ENCODE results near the gene TMPRSS7.

TMPRSS7 gene

DNA sequence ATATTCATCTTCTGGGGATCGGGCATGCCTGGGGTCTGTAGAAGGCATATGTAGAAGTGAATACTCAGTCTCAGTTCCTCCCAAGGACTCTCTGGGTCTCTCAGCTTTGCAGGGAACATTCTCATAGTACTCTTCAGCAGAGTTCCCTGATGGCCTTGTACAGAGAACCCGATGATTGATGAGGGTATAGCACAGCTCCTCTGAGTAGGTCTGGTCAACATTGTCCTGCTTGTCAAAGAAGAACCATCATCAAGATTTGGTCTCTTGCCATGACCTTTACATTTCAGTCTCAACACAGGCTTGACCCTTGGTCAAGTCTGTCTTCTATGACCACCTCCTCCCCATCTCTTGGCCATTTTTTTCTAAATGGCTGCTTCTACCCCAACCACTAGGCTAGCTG is 89.0 kb downstream of the TMPRSS7 start:
- no peaks in the 10 kb centered on the region for H3K9me3 ChIP-seq (ENCODE audit: low read length)
- H3K27me3 ChIP-seq (ENCODE audit: insufficient read depth, low read length), result no peaks in the 10 kb centered on the region
- H3K4me1 ChIP-seq (ENCODE audit: insufficient read depth, low read length), result peaks cover 7% of the 10 kb centered on the region
- no peak overlapping the region for H3K4me3 ChIP-seq (ENCODE audit: low read length)
- no peak overlapping the region for H2AFZ ChIP-seq (ENCODE audit: low read depth, low read length)
- no peaks in the 10 kb centered on the region for H3K36me3 ChIP-seq (ENCODE audit: insufficient read depth, low read length)

DNA sequence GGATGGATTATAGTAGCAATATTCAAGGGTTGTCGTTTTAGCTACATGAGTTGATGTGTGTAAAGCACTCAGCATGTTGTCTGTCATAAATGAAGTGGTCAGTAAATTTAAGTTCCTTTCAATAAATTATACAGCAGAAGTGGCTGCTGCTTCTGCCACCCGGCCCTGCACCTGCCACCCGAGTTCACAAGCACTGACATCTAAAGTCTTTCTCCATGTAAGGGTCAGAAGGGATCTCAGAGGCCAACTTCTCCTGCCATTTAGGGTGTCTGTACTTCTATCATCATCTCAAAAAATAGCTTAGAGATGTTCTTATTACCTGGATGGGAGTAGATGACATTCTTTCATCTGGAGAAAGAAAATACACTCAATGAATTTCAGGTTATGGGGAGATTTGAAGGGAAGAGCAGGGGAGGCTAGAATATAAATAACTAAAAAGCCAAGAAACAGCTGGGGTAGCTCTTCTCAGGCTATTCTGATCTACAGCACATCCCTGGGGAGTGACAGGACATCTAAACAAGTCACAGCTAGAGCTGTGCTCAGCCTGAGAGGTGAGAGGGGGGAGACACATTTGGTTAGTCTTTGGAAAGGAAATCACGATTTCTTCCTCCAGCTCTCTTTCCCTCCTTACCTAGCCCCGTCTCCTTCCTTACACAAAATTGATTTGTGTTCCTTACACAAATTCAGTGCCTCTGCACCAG is 90.5 kb downstream of the TMPRSS7 start:
- Histone ChIP-seq H3K27me3 (ENCODE audit: insufficient read depth, low read length) (no peaks in the 10 kb centered on the region), H3K9me3 (ENCODE audit: low read length) (no peaks in the 10 kb centered on the region), H2AFZ (ENCODE audit: low read depth, low read length) (no peak overlapping the region), H3K4me3 (ENCODE audit: low read length) (no peak overlapping the region), H3K4me1 (ENCODE audit: insufficient read depth, low read length) (peaks cover 17% of the 10 kb centered on the region), H3K36me3 (ENCODE audit: insufficient read depth, low read length) (no peaks in the 10 kb centered on the region)

DNA sequence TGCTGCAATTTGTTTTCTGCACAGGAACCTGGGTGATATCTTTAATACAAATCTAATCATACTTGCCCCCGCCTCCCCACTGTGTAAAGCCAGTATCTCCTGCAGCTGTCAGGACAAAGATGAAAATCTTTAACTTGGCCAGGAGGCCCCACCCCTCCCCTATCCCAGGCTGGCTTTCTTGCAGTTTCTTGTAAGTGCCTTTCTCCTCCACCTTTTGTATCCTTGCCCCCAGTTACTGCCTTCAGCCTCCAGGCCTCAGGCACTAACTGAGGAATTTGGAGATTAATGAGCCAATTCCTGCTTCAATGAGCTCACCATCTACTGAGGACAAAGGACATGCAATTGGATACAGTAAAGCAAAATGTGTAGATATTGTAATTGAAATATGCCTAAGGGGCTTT is 92.0 kb downstream of the TMPRSS7 start:
- H3K4me3 ChIP-seq (ENCODE audit: low read length), result no peak overlapping the region

DNA sequence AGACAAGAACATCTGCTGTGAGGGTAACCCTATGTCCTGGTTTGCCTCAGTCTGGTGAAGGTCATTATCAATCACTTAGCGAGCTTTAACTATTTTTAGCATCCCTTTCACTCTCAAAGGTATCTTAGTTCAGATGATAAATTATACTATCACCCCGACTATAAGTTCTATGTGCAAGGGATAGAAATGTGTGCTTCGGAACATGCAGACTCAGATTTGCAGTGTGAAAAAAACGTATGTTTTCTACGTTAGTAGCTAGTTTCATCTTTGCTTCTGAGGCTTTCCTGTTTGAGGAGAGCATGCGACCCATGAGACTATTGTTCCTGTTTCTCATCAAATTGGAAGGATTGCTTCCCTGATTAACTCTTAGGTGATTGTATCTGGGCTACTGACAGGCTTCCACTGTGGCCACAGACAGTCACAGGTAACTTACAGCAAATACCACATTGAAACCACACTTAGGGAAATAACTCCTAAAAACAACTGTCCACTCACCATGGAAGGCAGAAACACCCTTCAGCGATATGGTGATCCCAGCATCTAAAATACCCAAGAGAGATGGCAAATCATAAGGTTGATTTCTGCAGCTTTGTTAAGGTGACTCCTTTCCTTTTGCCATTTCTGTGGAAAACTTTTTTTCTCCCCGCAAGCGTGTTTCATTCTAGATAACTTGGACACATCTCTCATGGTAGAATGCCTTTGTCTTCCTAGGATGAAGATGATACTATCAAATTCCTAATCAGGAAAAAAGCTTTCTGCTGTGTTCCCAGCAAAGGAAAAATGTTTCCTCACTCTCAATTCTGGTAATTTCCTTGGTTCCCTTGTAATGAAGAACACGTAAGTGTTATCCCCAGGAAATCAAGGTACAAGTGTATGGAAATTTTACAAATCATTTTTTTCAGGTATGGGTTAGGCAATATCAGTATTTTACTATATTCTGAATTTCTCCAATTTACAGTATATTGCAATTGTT is 93.3 kb downstream of the TMPRSS7 start:
- H2AFZ ChIP-seq (ENCODE audit: low read depth, low read length), result peak overlapping the region; percentile 9
- no peaks in the 10 kb centered on the region for H3K36me3 ChIP-seq (ENCODE audit: insufficient read depth, low read length)
- H3K4me1 ChIP-seq (ENCODE audit: insufficient read depth, low read length), result peaks cover 17% of the 10 kb centered on the region
- H3K9me3 ChIP-seq (ENCODE audit: low read length), result no peaks in the 10 kb centered on the region
- H3K27me3 ChIP-seq (ENCODE audit: insufficient read depth, low read length), result no peaks in the 10 kb centered on the region
- H3K4me3 ChIP-seq (ENCODE audit: low read length), result no peak overlapping the region

More for the DNA sequence above, 92.0 kb downstream of the TMPRSS7 start:
- no peaks in the 10 kb centered on the region for H3K9me3 ChIP-seq (ENCODE audit: low read length)
- H3K36me3 ChIP-seq (ENCODE audit: insufficient read depth, low read length), result no peaks in the 10 kb centered on the region
- no peaks in the 10 kb centered on the region for H3K27me3 ChIP-seq (ENCODE audit: insufficient read depth, low read length)
- H3K4me1 ChIP-seq (ENCODE audit: insufficient read depth, low read length), result peaks cover 17% of the 10 kb centered on the region
- H2AFZ ChIP-seq (ENCODE audit: low read depth, low read length), result peak overlapping the region; percentile 9

DNA sequence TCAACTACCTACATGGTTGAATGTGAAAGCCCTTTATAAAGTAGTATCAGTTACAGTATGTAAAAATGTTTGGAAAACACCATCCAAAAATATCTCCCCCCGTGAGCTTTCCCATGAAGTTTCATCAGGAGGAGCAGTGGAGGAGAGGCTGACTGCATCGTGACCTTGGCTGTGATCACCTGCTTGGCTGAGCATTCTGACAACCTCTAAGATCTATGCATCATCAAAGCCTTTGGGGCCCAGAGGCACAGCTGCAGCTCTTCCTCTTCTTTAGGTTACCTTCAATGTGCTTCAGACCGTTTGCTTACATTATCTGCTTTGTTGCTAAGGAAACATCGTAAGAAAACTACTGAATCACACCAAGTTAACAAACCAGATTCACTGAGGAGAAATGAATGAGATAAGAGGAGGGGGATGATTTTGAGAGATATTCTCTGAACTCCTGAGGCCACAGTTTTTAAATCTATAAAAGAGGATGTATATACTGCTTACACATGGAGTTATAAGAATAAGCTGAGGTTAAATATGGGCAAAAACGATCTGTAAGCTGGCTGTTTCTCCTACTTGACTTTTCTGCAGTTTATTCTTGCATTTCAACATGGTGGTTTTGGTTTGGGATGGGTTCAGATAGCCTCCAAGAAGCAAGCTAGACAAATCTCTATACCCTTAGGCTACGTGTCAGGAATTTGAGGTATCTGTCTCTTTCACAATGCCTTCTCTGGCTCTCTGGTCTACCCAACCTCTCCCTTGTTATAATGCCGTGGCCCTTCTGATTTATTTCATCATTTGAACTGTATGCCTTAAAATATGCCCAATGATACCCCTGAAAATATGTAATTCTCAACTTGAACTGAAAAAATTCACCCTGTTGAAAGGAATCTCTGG is 94.5 kb downstream of the TMPRSS7 start:
- no peaks in the 10 kb centered on the region for H3K9me3 ChIP-seq (ENCODE audit: low read length)
- no peaks in the 10 kb centered on the region for H3K27me3 ChIP-seq (ENCODE audit: insufficient read depth, low read length)

DNA sequence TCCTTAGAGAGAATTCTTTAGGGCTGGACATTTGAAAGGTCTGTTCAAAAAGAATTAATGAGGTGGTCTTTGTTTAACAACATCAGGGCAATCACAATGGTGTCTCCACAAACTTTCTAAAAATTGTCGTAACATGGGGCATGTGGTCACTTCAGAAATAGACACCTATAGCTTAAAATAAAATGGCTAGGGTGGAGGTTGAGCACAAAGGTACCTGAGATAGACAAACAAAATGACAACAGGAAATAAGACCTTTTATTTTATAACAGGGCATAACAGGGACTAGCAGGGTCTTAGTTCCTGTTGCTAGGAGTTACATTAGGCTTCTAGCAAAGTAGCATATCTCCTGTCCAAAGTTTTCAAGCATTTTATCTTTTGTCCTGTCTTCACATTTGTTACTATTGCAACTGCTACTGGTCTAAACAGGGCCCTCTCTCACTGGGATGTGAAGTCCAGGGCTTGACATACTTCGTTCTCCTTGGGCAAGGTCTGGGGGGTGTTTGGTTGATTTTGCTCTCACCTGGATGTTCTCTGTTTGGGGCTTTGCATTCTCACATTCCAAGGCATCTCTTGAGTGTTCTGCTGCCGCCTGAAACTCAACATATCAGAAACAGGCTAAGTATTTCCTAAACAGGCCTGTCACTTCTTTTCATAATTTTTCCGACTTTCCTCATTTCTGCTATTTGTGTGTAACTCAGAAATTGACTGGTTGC is 95.5 kb downstream of the TMPRSS7 start:
- Histone ChIP-seq H3K36me3 (ENCODE audit: insufficient read depth, low read length) (no peaks in the 10 kb centered on the region), H3K9me3 (ENCODE audit: low read length) (no peaks in the 10 kb centered on the region), H3K4me3 (ENCODE audit: low read length) (no peak overlapping the region), H3K4me1 (ENCODE audit: insufficient read depth, low read length) (peaks cover 17% of the 10 kb centered on the region), H3K27me3 (ENCODE audit: insufficient read depth, low read length) (no peaks in the 10 kb centered on the region), H2AFZ (ENCODE audit: low read depth, low read length) (no peak overlapping the region)

More for the DNA sequence above, 94.5 kb downstream of the TMPRSS7 start:
- Histone ChIP-seq H3K4me3 (ENCODE audit: low read length) (no peak overlapping the region), H3K4me1 (ENCODE audit: insufficient read depth, low read length) (peaks cover 17% of the 10 kb centered on the region), H3K36me3 (ENCODE audit: insufficient read depth, low read length) (no peaks in the 10 kb centered on the region), H2AFZ (ENCODE audit: low read depth, low read length) (no peak overlapping the region)

DNA sequence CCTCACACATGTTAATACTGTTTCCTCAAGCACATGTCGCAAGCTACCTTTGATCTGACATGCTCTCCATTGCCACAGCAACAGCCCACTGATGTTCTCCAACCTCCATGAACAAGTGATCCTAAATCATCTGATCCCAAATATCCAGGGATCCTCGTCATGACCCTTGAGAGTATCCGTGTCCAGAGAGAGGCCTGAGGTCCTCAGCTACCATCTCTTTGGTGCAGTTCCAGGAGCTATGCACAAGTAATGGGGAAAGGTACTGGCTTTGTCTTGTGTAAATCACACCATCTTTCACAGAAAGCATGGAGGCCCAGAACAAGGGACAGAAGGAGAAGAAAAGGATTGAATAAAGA is 96.1 kb downstream of the TMPRSS7 start:
- Histone ChIP-seq H3K9me3 (ENCODE audit: low read length) (no peaks in the 10 kb centered on the region), H2AFZ (ENCODE audit: low read depth, low read length) (no peak overlapping the region), H3K4me1 (ENCODE audit: insufficient read depth, low read length) (peaks cover 17% of the 10 kb centered on the region), H3K36me3 (ENCODE audit: insufficient read depth, low read length) (no peaks in the 10 kb centered on the region), H3K4me3 (ENCODE audit: low read length) (no peak overlapping the region), H3K27me3 (ENCODE audit: insufficient read depth, low read length) (no peaks in the 10 kb centered on the region)

Data from neuron (in vitro differentiated cells).